Measurements from ENCODE around the gene NUP50.

NUP50 gene

DNA sequence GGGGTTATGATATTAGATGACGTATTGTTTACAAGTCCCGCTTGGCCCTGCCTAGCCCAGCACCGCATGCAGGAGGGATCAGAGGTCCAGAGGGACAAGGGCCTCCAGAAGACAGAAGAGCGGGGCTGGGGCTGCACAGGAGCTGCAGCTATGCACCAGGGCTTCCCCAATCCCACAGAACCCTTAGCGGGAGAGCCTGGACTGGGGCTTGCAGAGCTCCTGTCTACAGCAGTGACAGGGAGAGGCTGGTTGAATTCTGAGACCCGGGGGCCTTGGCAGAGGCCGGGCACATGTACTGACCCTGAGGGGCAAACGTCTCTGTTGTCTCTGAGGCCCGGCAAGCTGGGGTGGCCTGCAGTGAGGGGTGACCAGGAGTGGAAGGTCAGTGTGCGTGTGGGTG, 70.1 kb downstream of the NUP50 start:
- DNase-seq, result no peak

DNA sequence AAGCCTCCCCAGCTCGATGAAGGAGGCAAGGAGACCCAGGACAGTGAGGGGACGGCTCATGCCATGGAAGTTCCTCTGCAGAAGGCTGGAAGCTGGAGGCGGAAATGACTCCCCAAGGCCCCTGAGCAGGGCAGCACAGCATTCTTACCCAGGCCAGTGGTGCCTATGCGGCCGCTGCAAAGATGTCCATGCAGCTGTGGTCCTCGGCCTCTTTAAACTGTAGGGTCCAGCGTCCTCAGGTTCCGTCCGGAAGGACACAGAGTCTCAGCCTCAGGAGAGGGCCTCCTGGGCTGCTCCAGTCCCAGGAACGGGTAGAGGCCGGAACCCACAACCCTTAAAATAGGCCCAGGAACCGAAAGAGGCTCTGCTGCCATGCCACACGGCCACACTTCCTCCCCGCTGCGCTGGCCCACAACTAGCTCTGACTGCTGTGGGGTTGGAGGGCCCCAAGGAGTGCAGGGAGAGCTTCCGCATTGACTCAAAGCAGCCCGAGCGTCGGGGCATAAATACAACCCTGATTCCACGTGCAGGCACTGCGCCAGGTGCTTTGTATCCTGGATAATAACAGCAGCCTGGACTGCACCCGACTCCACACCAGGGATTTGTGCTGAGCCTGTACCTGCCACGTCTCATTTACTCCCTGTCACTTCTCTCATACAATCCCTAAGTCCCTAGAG, 71.5 kb downstream of the NUP50 start:
- DNase-seq, result peak; percentile 51

DNA sequence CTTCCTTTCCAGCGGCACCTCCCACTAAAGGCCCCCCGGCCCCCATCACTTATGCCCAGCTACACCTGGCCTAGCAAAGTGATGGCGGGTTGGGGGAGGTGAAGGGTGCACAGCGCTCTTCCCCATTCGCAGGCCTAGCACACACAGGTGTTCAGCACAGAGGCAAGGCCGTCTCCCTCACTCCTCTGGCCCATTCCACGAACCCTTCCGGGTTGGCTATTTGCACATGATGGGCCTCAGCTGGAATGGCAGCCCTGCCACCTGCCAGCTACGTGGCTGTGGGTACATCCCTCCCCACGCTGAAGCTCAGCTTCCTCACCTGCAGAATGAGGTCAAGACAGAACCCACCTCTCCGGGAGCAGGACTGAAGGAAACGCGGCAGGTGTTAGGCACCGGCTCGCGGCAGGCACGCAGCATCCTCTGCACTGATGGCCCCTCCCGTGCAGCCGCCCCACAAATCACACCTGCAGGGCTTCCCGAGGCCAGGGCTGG, 72.2 kb downstream of the NUP50 start:
- DNase-seq, result no peak

DNA sequence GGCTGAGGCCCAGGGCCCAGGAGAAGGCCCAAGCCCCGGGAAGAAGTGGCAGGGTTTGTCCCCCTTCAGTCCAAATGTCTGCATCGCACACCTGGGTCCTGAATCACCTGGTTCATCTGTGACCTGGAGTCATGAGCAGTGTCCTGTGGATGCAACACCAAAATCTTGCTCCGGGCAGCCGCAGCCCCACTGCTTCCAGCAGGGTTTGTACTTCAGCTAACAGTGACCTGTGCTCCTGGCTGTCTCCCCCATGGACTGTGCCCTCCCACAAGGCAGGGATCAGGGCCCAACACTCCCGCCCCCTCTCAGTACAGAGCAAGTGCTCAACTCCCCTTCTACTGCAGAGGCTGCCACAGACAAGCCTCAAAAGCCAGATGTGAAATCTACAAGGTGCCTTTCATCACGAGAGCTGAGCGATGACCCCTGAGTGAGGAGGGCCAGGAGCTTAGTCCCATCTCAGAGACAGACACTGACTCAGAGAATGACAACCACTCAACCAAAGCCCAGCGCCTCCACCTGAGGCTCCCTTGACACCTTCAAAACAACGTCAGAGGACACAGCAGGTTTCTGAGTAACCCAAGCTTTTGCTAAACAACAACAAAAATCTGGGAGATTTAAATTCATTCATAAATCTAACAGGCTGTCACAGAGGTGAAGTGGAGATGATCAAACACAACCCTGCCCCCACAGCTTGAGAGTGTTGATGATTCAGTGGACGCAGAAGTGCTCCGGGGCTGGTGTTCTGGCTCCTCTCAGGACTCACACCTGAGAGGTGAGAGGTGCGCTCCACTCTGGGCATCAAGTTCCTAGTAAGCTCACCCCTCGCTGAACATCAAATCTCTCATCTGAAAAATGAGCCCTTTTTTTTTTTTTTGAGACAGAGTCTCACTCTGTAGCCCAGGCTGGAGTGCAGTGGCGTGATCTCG, 73.6 kb downstream of the NUP50 start:
- no peak for DNase-seq

All from KG1 (cell line).